Cardiac muscle cell (in vitro differentiated cells and primary cell): ENCODE data around the gene NIN. TPM values are rescaled to one million over a fixed set of nuclear protein-coding genes. Genes with fewer than 3 reads are reported as not detected.

Experiments
- DNase-seq, 2 donors: peaks; one replicate each; pipeline versions ENCODE4 v3.0.0 to v3.0.0-alpha.2; 2010 to 2017; ENCODE audit warnings: low read depth in 1 of 2, low spot score in 1 of 2
- H3K27ac ChIP-seq: fragments of 200-600 bp; sonication (generic); 2 replicates; pipeline ENCODE4 v1.5.1; 2016
- H3K27me3 ChIP-seq: fragments of 200-600 bp; sonication (generic); 2 replicates; pipeline ENCODE4 v1.6.0; 2016; ENCODE audit warnings: control low read depth
- H3K36me3 ChIP-seq: fragments of 200-600 bp; sonication (generic); 2 replicates; pipeline ENCODE4 v1.5.1; 2016; ENCODE audit warnings: control low read depth
- H3K4me1 ChIP-seq: fragments of 200-600 bp; sonication (generic); 2 replicates; pipeline ENCODE4 v1.8.1; 2017; ENCODE audit warnings: low read depth, mild to moderate bottlenecking, mixed run types
- H3K4me3 ChIP-seq: fragments of 200-600 bp; sonication (generic); 2 replicates; pipeline ENCODE4 v1.5.1; 2016; ENCODE audit warnings: mild to moderate bottlenecking
- H3K9me3 ChIP-seq: fragments of 200-600 bp; sonication (generic); 2 replicates; pipeline ENCODE4 v1.5.1; 2017; ENCODE audit warnings: low read depth, mild to moderate bottlenecking, control low read depth
- CTCF ChIP-seq: IDR thresholded peaks from 2 replicates; pipeline ENCODE4 v1.5.1; 2012; ENCODE audit warnings: low read depth, mild to moderate bottlenecking, low read length
- polyA plus RNA-seq: library from polyadenylated mRNA; unstranded; fragments of >200 nt; fragmentation: Nextera tagmentation; extraction: Ambion mirVana; gene quantifications from 2 replicates; pipeline ENCODE4 v1.2.1, GENCODE V29; 2016
- total RNA-seq: library from RNA; depleted of rRNA; stranded (reverse); fragments of >200 nt; gene quantifications from 2 replicates; pipeline ENCODE4 v1.2.3, GENCODE V29; 2016

Gene NIN
- total and polyA plus RNA-seq, 2 experiments from 2014 or later = 12.1 to 35.5 TPM

DNA sequence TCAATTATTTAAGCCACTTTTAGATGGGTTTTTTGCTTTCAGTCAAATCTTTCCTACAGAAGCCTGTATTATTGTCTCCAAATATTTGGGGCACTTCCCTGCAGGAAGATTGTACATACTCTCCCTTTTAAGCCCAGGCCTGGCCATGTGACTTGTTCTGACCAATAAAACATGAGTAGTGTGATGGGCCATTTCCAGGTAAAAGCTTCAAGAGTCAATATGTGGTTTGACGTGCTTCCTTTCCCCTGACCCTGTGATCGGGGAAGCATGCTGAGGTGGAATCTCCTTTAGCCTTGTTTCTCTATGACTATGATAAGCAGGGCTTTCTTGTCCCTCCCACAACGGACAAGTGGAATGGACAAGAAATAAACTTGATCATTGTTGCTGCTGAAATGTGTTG, 14.2 kb upstream of the NIN start:
- H3K4me1 ChIP-seq = no peaks in the 10 kb centered on the region
- TF ChIP-seq CTCF = no peak
- no peaks in the 10 kb centered on the region for H3K36me3 ChIP-seq
- no peak overlapping the region for H3K27ac ChIP-seq
- H3K9me3 ChIP-seq = no peaks in the 10 kb centered on the region
- no peak for DNase-seq
- H3K4me3 ChIP-seq = no peak overlapping the region
- H3K27me3 ChIP-seq = peaks cover 4% of the 10 kb centered on the region

- Histone ChIP-seq H3K9me3 (no peaks in the 10 kb centered on the region), H3K4me3 (no peak overlapping the region), H3K36me3 (no peaks in the 10 kb centered on the region), H3K27me3 (peaks cover 8% of the 10 kb centered on the region), H3K27ac (no peak overlapping the region), H3K4me1 (no peaks in the 10 kb centered on the region)
- TF ChIP-seq CTCF = no peak
- DNase-seq = no peak
These were observed 13.4 kb upstream of the NIN start for GRCh38 chr14:50844391-50844790.

GRCh38 chr14:50839691-50840090, 8.7 kb upstream of the NIN start:
- Histone ChIP-seq H3K9me3 (no peaks in the 10 kb centered on the region), H3K27me3 (peaks cover 23% of the 10 kb centered on the region), H3K36me3 (no peaks in the 10 kb centered on the region), H3K27ac (no peak overlapping the region), H3K4me1 (no peaks in the 10 kb centered on the region), H3K4me3 (no peak overlapping the region)
- DNase-seq = no peak
- no peak for TF ChIP-seq CTCF

DNA sequence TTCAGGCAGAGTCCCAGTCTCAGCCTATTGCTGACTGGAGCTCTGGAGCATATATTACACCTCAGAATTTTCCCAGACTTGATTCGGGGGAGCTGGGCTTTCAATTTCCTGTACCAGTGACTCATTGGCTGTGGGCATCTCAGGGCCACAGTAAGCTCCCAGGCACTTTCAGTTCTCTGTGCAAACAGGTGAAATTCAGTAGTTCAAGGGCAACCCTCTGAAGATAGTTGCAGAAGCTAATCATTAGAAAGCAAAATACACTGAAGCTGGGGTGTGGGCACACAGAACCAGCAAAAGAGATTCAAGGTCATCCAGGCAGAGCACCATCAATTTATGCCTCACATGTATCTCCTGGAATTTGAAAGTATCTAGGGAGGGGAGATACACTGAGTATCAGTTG, 8.1 kb upstream of the NIN start:
- Histone ChIP-seq H3K4me3 (no peak overlapping the region), H3K27ac (no peak overlapping the region), H3K36me3 (no peaks in the 10 kb centered on the region), H3K9me3 (no peaks in the 10 kb centered on the region), H3K4me1 (no peaks in the 10 kb centered on the region), H3K27me3 (peaks cover 29% of the 10 kb centered on the region)
- no peak for DNase-seq
- TF ChIP-seq CTCF = no peak

GRCh38 chr14:50837850-50838470, 7.0 kb upstream of the NIN start:
- H3K27me3 ChIP-seq = peaks cover 36% of the 10 kb centered on the region
- H3K27ac ChIP-seq = no peak overlapping the region
- no peaks in the 10 kb centered on the region for H3K36me3 ChIP-seq
- H3K4me1 ChIP-seq = no peaks in the 10 kb centered on the region
- H3K4me3 ChIP-seq = no peak overlapping the region
- DNase-seq = no peak
- H3K9me3 ChIP-seq = no peaks in the 10 kb centered on the region
- no peak for TF ChIP-seq CTCF
